ENCODE results near the gene SIGLECL1.

The SIGLECL1 gene

GRCh38 chr19:51242881-51243630, 7.8 kb upstream of the SIGLECL1 start:
- no peaks in the 10 kb centered on the region for H3K9me3 ChIP-seq (ENCODE audit: low read length)
- H3K9me2 ChIP-seq (ENCODE audit: low read depth, low read length) = no peaks in the 10 kb centered on the region
- no peak overlapping the region for H3K27ac ChIP-seq (ENCODE audit: low read depth, low read length, poor library complexity, severe bottlenecking)
- H3K4me1 ChIP-seq (ENCODE audit: insufficient read depth, low read length, severe bottlenecking) = no peaks in the 10 kb centered on the region
- H3K9ac ChIP-seq (ENCODE audit: low read length) = no peak overlapping the region
- no peak overlapping the region for H2AFZ ChIP-seq (ENCODE audit: low read length)
- no peaks in the 10 kb centered on the region for H3K79me2 ChIP-seq (ENCODE audit: insufficient read depth, low read length)
- no peak overlapping the region for H3K4me2 ChIP-seq (ENCODE audit: low read length)
- no peaks in the 10 kb centered on the region for H3K27me3 ChIP-seq (ENCODE audit: insufficient read depth, low read length)
- no peak overlapping the region for H3K4me3 ChIP-seq (ENCODE audit: low read depth, low read length, poor library complexity, severe bottlenecking)
- no peaks in the 10 kb centered on the region for H4K20me1 ChIP-seq (ENCODE audit: insufficient read depth, low read length)
- TF ChIP-seq CTCF (IDR thresholded peaks at IDR 0.05; ENCODE audit: low read length) (no peak), EZH2 (IDR thresholded peaks at IDR 0.05; ENCODE audit: borderline replicate concordance, low read length) (no peak)
- no peaks in the 10 kb centered on the region for H3K36me3 ChIP-seq (ENCODE audit: insufficient read depth, low read length)
- H3F3A ChIP-seq (ENCODE audit: insufficient read depth, low read length) = no peaks in the 10 kb centered on the region

GRCh38 chr19:51246164-51246552, 4.7 kb upstream of the SIGLECL1 start:
- Histone ChIP-seq H4K20me1 (ENCODE audit: insufficient read depth, low read length) (no peaks in the 10 kb centered on the region), H3K4me3 (ENCODE audit: low read depth, low read length, poor library complexity, severe bottlenecking) (no peak overlapping the region), H3K27me3 (ENCODE audit: insufficient read depth, low read length) (no peaks in the 10 kb centered on the region; the same call in 1 of the 2 replicates), H2AFZ (ENCODE audit: low read length) (no peak overlapping the region), H3K4me1 (ENCODE audit: insufficient read depth, low read length, severe bottlenecking) (no peaks in the 10 kb centered on the region), H3K9me2 (ENCODE audit: low read depth, low read length) (no peaks in the 10 kb centered on the region), H3K9ac (ENCODE audit: low read length) (no peak overlapping the region), H3F3A (ENCODE audit: insufficient read depth, low read length) (no peaks in the 10 kb centered on the region), H3K79me2 (ENCODE audit: insufficient read depth, low read length) (no peaks in the 10 kb centered on the region), H3K9me3 (ENCODE audit: low read length) (no peaks in the 10 kb centered on the region), H3K27ac (ENCODE audit: low read depth, low read length, poor library complexity, severe bottlenecking) (no peak overlapping the region), H3K4me2 (ENCODE audit: low read length) (no peak overlapping the region), H3K36me3 (ENCODE audit: insufficient read depth, low read length) (no peaks in the 10 kb centered on the region)
- no peak for TF ChIP-seq CTCF (IDR thresholded peaks at IDR 0.05; ENCODE audit: low read length)
- TF ChIP-seq EZH2 (IDR thresholded peaks at IDR 0.05; ENCODE audit: borderline replicate concordance, low read length) = no peak

GRCh38 chr19:51247972-51248590, 2.8 kb upstream of the SIGLECL1 start:
- Histone ChIP-seq H3K36me3 (ENCODE audit: insufficient read depth, low read length) (no peaks in the 10 kb centered on the region), H3K9me3 (ENCODE audit: low read length) (no peaks in the 10 kb centered on the region), H3K27ac (ENCODE audit: low read depth, low read length, poor library complexity, severe bottlenecking) (no peak overlapping the region), H3K9ac (ENCODE audit: low read length) (no peak overlapping the region), H4K20me1 (ENCODE audit: insufficient read depth, low read length) (no peaks in the 10 kb centered on the region), H3K4me2 (ENCODE audit: low read length) (no peak overlapping the region), H3K9me2 (ENCODE audit: low read depth, low read length) (no peaks in the 10 kb centered on the region), H3K4me3 (ENCODE audit: low read depth, low read length, poor library complexity, severe bottlenecking) (no peak overlapping the region), H2AFZ (ENCODE audit: low read length) (no peak overlapping the region), H3K79me2 (ENCODE audit: insufficient read depth, low read length) (no peaks in the 10 kb centered on the region), H3K4me1 (ENCODE audit: insufficient read depth, low read length, severe bottlenecking) (no peaks in the 10 kb centered on the region), H3F3A (ENCODE audit: insufficient read depth, low read length) (no peaks in the 10 kb centered on the region), H3K27me3 (ENCODE audit: insufficient read depth, low read length) (no peaks in the 10 kb centered on the region; the same call in 1 of the 2 replicates)
- TF ChIP-seq CTCF (IDR thresholded peaks at IDR 0.05; ENCODE audit: low read length) (no peak), EZH2 (IDR thresholded peaks at IDR 0.05; ENCODE audit: borderline replicate concordance, low read length) (no peak)
